GM11168 (cell line): ENCODE measurements around the gene PRPF31.

Experiments
- in situ Hi-C: fragments of 300-500 bp; cut with MboI; formaldehyde crosslinking; loops from one replicate; pipeline ENCODE4 v1.12.0; 2022; ENCODE audit warnings: low sequenced_read_pairs; ENCODE audit not compliant: unreplicated experiment

PRPF31 gene

DNA sequence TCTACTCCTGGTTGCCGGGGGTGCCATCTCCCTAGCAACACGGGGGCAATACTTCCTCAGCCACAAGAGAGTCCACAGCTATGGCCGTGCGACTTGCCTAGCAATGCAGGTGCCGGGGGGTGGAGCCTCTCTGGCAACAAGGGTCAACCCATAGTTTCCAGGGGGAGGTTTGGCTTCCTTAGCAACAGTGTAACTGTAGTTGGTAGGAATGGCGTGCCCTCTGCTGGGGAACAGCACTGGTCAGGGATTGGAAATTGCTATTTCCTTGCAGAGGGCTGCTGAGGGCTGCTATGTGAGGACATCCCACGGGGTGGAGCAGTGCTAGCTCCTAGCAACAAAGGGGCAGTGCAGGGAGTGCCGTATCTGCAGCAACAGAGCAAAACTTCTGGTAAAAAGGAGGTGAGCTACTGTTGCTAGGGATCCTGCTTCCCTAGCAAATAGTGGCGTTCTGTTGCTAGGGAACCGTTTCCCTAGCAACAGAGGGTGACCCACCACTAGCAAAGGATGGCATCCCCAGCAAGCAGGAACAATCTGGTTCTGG, 64.4 kb downstream of the PRPF31 start:
- in situ Hi-C loops: loop anchor here (5.0 kb wide), 1 partner anchor 52 kb away; no protein-coding TSS in a partner anchor

DNA sequence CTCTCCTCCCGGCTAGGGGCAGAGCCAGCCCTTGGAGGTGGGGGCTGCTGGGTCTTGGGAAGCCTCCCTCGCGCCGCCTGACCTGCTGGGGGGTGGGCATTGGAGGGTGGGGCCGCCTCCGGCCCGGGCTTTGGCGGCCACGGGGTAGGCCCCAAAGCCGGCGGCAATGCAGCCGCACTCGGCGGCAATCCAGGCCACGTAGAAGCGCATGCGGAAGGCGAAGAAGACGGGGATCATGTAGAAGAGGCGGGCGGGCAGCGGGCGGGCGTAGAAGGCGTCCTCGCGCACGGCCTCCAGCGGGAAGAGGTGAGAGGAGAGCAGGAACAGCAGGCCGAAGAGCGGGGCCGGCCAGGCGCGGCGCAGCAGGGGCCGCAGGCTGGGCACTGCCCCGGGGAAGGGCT, 65.1 kb downstream of the PRPF31 start:
- in situ Hi-C loops: no loop called here
